Esophagus (tissue), 2 donors: ENCODE data around the gene PLG. TPM values are rescaled to one million over a fixed set of nuclear protein-coding genes. Genes with fewer than 3 reads are reported as not detected.
"Not testable (repeated sequence)": the region's sequence is repeated elsewhere in the genome, so short reads cannot be mapped to it uniquely, and the experiment has no call there.

Experiments
- H3K27ac ChIP-seq, 2 donors: one replicate each; pipeline ENCODE4 v1.5.1; 2013; ENCODE audit warnings: low read depth in 2 of 2, mild to moderate bottlenecking in 2 of 2, inconsistent platforms in 1 of 2, low read length in 1 of 2, moderate library complexity in 1 of 2
- H3K27me3 ChIP-seq, 2 donors: one replicate each; pipeline ENCODE4 v1.6.1; 2013; ENCODE audit warnings: low read length in 2 of 2, control low read depth in 1 of 2, mild to moderate bottlenecking in 1 of 2; ENCODE audit not compliant: insufficient read depth in 2 of 2, control insufficient read depth in 1 of 2
- H3K36me3 ChIP-seq, 2 donors: one replicate each; pipeline ENCODE4 v1.6.1; 2013; ENCODE audit warnings: low read length in 1 of 2; ENCODE audit not compliant: control insufficient read depth in 2 of 2, insufficient read depth in 2 of 2
- H3K4me1 ChIP-seq, 2 donors: one replicate each; pipeline ENCODE4 v1.6.1; 2013; ENCODE audit warnings: low read length in 1 of 2; ENCODE audit not compliant: control insufficient read depth in 2 of 2, insufficient read depth in 2 of 2
- H3K4me3 ChIP-seq, 2 donors: one replicate each; pipeline ENCODE4 v1.5.1; 2013; ENCODE audit warnings: low read length in 2 of 2, mild to moderate bottlenecking in 2 of 2, low read depth in 1 of 2, moderate library complexity in 1 of 2
- H3K9me3 ChIP-seq, 2 donors: one replicate each; pipeline ENCODE4 v1.6.1; 2013; ENCODE audit warnings: mild to moderate bottlenecking in 2 of 2, low read depth in 1 of 2, low read length in 1 of 2, moderate library complexity in 1 of 2; ENCODE audit not compliant: control insufficient read depth in 2 of 2, insufficient read depth in 1 of 2
- WGBS, 2 donors: extraction: QIAGEN DNeasy Blood & Tissue Kit; methylation state at CpG; one replicate each; pipeline ENCODE4 v1.1.7; 2013; 5-methylcytosine and 5-hydroxymethylcytosine counted together
- polyA plus RNA-seq, 2 donors: library from polyadenylated mRNA; stranded (reverse); fragments of 200-250 nt; gene quantifications; one replicate each; pipeline ENCODE4 v1.2.3, GENCODE V29; 2013
- donor health status: healthy with polysubstance abuse.
- donor health status: Bipolar disorder and iron deficiency.

The PLG gene
- polyA plus RNA-seq, 2 donors = not detected

DNA sequence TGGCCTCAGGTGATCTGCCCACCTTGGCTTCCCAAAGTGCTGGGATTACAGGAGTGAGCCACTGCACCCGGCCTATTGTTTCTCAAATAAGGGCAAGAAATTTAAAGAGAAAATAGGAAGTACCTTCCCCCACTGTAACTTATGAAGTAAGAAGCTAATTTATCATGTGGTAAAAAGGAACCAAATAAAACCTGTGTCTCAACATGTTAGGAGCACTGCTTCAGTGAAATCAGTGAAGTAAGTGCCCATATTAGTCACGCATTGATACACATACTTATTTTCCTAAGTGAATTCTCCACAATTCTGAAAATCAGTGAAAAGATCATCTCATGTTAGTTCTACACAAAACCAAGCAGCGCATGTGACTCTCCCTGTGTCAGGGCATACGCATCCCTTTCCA, 23.8 kb upstream of the PLG start:
- H3K9me3 ChIP-seq = no peaks in the 10 kb centered on the region
- peaks cover 0 to 7% of the 10 kb centered on the region in 2 donors for H3K4me1 ChIP-seq
- no peaks in the 10 kb centered on the region for H3K36me3 ChIP-seq
- H3K27me3 ChIP-seq = no peaks in the 10 kb centered on the region
- H3K4me3 ChIP-seq = peak overlapping the region in 1 of 2 donors; percentile 54
- no peak overlapping the region for H3K27ac ChIP-seq
- WGBS, 2 donors = 48 to 61% methylated on average over 4 of the region's 4 CpGs

DNA sequence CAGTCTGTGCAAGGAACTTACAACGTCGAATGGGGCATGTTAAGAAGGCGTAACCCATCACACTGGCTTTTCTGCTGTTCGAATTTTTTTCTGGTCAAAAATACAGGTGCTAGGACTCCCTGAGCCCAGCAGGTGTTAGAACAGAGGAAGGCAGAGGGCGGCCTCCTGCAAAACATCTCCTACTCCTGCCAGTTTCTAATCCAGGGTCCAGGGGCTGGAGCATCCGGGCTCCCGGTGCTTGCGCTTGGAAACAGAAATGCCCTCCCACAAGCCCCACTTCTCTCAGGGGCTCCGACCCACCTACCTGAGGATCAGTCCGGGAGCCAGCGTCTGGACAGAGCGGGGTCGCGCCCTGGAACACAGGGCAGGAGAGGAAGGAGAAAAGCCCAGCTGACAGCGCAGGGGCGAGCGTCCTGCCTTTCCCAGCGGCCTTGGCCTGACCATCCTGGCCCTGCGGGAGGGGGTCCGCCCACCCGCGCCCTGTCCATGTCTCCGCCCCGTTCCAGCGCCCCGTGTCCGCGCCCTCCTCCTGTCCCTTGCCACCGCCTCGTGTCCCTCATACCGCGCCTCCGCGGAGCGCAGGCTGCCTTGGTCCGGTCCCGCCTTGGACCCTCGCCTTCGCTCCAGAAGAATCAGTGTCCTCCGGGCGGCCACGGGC, 23.2 kb upstream of the PLG start:
- WGBS, 2 donors = 11 to 18% methylated on average over 33 to 42 of the region's 42 CpGs
- no peaks in the 10 kb centered on the region for H3K36me3 ChIP-seq
- no peak overlapping the region for H3K27ac ChIP-seq
- H3K4me3 ChIP-seq = peak overlapping the region; percentile 25 to 54
- H3K27me3 ChIP-seq = no peaks in the 10 kb centered on the region
- peaks cover 0 to 7% of the 10 kb centered on the region in 2 donors for H3K4me1 ChIP-seq
- H3K9me3 ChIP-seq = no peaks in the 10 kb centered on the region

- Histone ChIP-seq H3K4me3 (peak overlapping the region; percentile 25 to 54), H3K27ac (no peak overlapping the region), H3K27me3 (no peaks in the 10 kb centered on the region), H3K36me3 (no peaks in the 10 kb centered on the region), H3K9me3 (no peaks in the 10 kb centered on the region), H3K4me1 (peaks cover 0 to 7% of the 10 kb centered on the region in 2 donors)
- 6 to 13% methylated on average over 14 of the region's 14 CpGs for WGBS, 2 donors
Observed at GRCh38 chr6:160679402-160679769, 22.7 kb upstream of the PLG start.

DNA sequence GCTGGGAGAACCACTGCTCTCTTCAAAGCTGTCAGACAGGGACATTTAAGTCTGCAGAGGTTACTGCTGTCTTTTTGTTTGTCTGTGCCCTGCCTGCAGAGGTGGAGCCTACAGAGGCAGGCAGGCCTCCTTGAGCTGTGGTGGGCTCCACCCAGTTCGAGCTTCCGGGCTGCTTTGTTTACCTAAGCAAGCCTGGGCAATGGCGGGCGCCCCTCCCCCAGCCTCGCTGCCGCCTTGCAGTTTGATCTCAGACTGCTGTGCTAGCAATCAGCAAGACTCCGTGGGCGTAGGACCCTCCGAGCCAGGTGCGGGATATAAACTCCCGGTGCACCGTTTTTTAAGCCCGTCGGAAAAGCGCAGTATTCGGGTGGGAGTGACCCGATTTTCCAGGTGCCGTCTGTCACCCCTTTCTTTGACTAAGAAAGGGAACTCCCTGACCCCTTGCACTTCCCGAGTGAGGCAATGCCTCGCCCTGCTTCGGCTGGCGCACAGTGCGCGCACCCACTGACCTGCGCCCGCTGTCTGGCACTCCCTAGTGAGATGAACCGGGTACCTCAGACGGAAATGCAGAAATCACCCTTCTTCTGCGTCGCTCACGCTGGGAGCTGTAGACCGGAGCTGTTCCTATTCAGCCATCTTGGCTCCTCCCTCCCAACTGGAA, 16.8 kb upstream of the PLG start:
- not testable (repeated sequence) for H3K9me3 ChIP-seq, H3K36me3 ChIP-seq, H3K27me3 ChIP-seq, H3K27ac ChIP-seq, H3K4me1 ChIP-seq, H3K4me3 ChIP-seq
- 91 to 92% methylated on average over 26 of the region's 32 CpGs for WGBS, 2 donors

- H3K27me3 ChIP-seq = no peaks in the 10 kb centered on the region
- H3K4me3 ChIP-seq = no peak overlapping the region
- no peak overlapping the region for H3K27ac ChIP-seq
- H3K36me3 ChIP-seq = no peaks in the 10 kb centered on the region
- no peaks in the 10 kb centered on the region for H3K9me3 ChIP-seq
- 71 to 79% methylated on average over 5 of the region's 5 CpGs for WGBS, 2 donors
- H3K4me1 ChIP-seq = no peaks in the 10 kb centered on the region
Observed at GRCh38 chr6:160685762-160686450, 16.1 kb upstream of the PLG start.

GRCh38 chr6:160690458-160690857, 11.6 kb upstream of the PLG start:
- Histone ChIP-seq H3K4me3 (no peak overlapping the region), H3K36me3 (no peaks in the 10 kb centered on the region), H3K27ac (no peak overlapping the region), H3K9me3 (no peaks in the 10 kb centered on the region), H3K27me3 (no peaks in the 10 kb centered on the region), H3K4me1 (no peaks in the 10 kb centered on the region)
- 89 to 90% methylated on average over 9 of the region's 9 CpGs for WGBS, 2 donors

DNA sequence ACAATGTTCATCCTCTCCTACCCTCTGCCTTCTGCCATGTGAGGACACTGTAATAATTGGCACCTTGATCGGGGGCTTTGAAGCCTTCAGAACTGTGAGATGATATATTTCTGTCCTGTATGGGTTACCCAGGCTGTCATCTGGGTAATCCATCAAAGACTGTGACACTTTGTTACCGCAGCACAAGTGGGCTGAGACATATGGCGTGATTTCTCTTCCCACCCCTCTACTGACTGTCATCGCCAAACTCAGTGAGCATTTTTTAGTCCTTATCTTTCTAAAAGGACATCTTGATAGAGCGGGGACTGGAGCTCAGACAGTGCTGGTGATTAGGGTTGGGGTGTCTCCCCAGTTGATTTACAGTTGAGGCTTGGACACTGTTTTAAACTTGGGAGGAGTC, 10.4 kb upstream of the PLG start:
- H3K36me3 ChIP-seq = no peaks in the 10 kb centered on the region
- WGBS, 2 donors = 85% methylated on average over 5 of the region's 5 CpGs
- no peaks in the 10 kb centered on the region for H3K27me3 ChIP-seq
- H3K4me3 ChIP-seq = no peak overlapping the region
- H3K27ac ChIP-seq = no peak overlapping the region
- H3K4me1 ChIP-seq = no peaks in the 10 kb centered on the region
- H3K9me3 ChIP-seq = no peaks in the 10 kb centered on the region

GRCh38 chr6:160692369-160692959, 9.6 kb upstream of the PLG start:
- WGBS, 2 donors = 84 to 91% methylated on average over 5 of the region's 5 CpGs

DNA sequence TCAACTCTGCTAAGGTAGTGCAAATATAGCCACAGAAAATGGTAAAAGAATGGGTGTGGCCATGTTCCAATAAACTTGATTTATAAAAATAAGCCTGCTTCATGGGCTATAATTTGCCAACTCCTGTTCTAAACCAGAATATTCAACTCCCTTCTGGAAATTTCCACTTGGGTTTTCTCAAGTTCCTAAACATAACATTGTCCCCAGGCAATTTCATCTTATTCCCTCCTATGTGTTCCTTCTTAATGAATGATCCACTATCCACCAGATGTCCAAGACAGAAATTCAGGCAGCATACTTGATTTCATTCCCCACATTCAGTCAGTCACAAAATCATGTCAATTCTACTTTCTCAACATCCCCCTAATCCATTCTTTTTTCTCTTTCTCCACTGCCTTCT, 7.0 kb upstream of the PLG start:
- not testable (repeated sequence) for H3K36me3 ChIP-seq, H3K4me3 ChIP-seq, H3K27ac ChIP-seq, H3K27me3 ChIP-seq, H3K9me3 ChIP-seq, H3K4me1 ChIP-seq

More at GRCh38 chr6:160692369-160692959, 9.6 kb upstream of the PLG start:
- no peaks in the 10 kb centered on the region for H3K4me1 ChIP-seq
- H3K36me3 ChIP-seq = no peaks in the 10 kb centered on the region
- H3K27ac ChIP-seq = no peak overlapping the region
- H3K27me3 ChIP-seq = no peaks in the 10 kb centered on the region
- H3K9me3 ChIP-seq = no peaks in the 10 kb centered on the region
- no peak overlapping the region for H3K4me3 ChIP-seq
